MM.1S (cell line): ENCODE results near the gene GCC2.
"Not testable (repeated sequence)": the region's sequence is repeated elsewhere in the genome, so short reads cannot be mapped to it uniquely, and the experiment has no call there.

Experiments used
- EZH2 ChIP-seq: fragments of 300-600 bp; sonication (generic); optimal IDR thresholded peaks from 2 replicates; pipeline ENCODE3; 2017; ENCODE audit warnings: low read depth, mild to moderate bottlenecking, antibody characterized with exemption, low read length, mixed read lengths
- TF ChIP-seq, protein P1 (sequence below): fragments of 300-600 bp; sonication (generic); IDR thresholded peaks from 2 replicates; pipeline ENCODE4 v1.5.1; 2016; ENCODE audit warnings: antibody characterized with exemption, low read length, mixed read lengths

DNA sequence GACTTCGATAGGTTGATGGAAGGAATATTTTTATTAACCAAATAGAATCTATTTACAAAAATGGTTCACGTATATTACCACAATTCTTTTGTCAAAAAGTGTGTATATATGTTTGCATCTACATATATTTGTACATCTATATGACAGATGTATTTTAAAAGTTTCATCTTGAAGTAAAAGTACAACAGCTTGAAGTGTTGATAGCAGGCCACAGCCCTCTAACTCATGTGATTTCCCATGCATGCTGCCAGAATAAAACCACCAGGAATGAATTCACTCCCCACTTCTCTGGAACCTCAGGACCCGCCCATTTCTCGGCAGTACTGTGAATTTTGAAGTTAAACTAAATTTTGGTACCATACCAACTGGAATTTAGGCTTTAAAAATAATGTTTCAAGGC lies 58.6 kb downstream of the GCC2 start:
- TF ChIP-seq EZH2, result not testable (repeated sequence)
- TF ChIP-seq, protein P1, sequence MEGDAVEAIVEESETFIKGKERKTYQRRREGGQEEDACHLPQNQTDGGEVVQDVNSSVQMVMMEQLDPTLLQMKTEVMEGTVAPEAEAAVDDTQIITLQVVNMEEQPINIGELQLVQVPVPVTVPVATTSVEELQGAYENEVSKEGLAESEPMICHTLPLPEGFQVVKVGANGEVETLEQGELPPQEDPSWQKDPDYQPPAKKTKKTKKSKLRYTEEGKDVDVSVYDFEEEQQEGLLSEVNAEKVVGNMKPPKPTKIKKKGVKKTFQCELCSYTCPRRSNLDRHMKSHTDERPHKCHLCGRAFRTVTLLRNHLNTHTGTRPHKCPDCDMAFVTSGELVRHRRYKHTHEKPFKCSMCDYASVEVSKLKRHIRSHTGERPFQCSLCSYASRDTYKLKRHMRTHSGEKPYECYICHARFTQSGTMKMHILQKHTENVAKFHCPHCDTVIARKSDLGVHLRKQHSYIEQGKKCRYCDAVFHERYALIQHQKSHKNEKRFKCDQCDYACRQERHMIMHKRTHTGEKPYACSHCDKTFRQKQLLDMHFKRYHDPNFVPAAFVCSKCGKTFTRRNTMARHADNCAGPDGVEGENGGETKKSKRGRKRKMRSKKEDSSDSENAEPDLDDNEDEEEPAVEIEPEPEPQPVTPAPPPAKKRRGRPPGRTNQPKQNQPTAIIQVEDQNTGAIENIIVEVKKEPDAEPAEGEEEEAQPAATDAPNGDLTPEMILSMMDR, result not testable (repeated sequence)
